A549 (cell line): ENCODE data around the gene PRPS1L1.

Source experiments
- CEBPB ChIP-seq, 2 experiments: fragments of >200 bp in 1 of 2; sonication (Bioruptor Twin) in 1 of 2; formaldehyde crosslinking in 1 of 2; IDR thresholded peaks; 2 replicates each; pipeline ENCODE4 v1.6.1; 2012 to 2016
- EHMT2 ChIP-seq: fragments of 200-600 bp; sonication (generic); IDR thresholded peaks from 2 replicates; pipeline ENCODE4 v1.6.1; 2016; ENCODE audit warnings: antibody characterized with exemption, low read depth, mild to moderate bottlenecking, moderate library complexity
- SMC3 ChIP-seq: fragments of >200 bp; sonication (Bioruptor Twin); formaldehyde crosslinking; IDR thresholded peaks from 3 replicates; pipeline ENCODE4 v1.6.1; 2018; ENCODE audit warnings: inconsistent platforms
- TF ChIP-seq, protein P1 (sequence below): IDR thresholded peaks from 2 replicates; pipeline ENCODE4 v1.6.1; 2012

DNA sequence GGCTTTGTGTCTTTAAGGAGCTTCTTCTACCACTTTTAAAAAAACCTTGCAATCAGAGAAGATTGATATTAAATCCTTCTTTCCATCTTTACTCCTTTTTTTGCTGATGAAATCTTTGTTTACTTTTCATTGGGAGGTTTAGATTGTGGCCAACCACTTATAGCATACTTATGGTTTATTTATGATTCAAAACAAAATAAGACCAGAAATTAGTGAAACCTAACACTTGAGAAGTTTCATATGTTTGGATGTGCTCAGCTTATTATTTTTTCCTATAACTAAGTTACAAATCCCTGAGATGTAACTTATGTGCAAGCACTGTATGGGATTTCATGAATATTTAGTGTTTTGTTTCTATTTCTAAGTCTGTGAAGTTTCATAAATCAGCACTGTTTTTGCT is 13.5 kb upstream of the PRPS1L1 start:
- TF ChIP-seq, protein P1, sequence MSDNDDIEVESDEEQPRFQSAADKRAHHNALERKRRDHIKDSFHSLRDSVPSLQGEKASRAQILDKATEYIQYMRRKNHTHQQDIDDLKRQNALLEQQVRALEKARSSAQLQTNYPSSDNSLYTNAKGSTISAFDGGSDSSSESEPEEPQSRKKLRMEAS = no peak
- TF ChIP-seq CEBPB (IDR thresholded peaks at IDR 0.05) (no peak), EHMT2 (no peak), SMC3 (no peak)
